Skeletal muscle satellite cell (primary cell): ENCODE data around the gene COL21A1.

Experiments used
- H3K27me3 ChIP-seq: 2 replicates; pipeline ENCODE4 v1.7.0; 2013; ENCODE audit warnings: low read length; ENCODE audit not compliant: control insufficient read depth, insufficient read depth
- H3K36me3 ChIP-seq: 2 replicates; pipeline ENCODE4 v1.7.0; 2013; ENCODE audit warnings: mild to moderate bottlenecking, control low read depth, low read length; ENCODE audit not compliant: insufficient read depth
- H3K4me1 ChIP-seq: 2 replicates; pipeline ENCODE4 v1.7.0; 2013; ENCODE audit warnings: low read length; ENCODE audit not compliant: control insufficient read depth, insufficient read depth
- H3K4me2 ChIP-seq: 2 replicates; pipeline ENCODE4 v1.7.0; 2013; ENCODE audit warnings: mild to moderate bottlenecking, low read length
- H3K4me3 ChIP-seq: 2 replicates; pipeline ENCODE4 v1.7.0; 2013; ENCODE audit warnings: low read length
- H3K9ac ChIP-seq: 2 replicates; pipeline ENCODE4 v1.7.0; 2013; ENCODE audit warnings: mild to moderate bottlenecking, low read depth, low read length, moderate library complexity
- H3K9me3 ChIP-seq: replicated peaks from 2 replicates; pipeline ENCODE4 v1.7.0; 2013; ENCODE audit warnings: mild to moderate bottlenecking, control low read depth, low read length

COL21A1 gene

GRCh38 chr6:56096946-56097621 lies 150.3 kb downstream of the COL21A1 start:
- Histone ChIP-seq H3K4me2 (no peak overlapping the region), H3K4me1 (peaks cover 17% of the 10 kb centered on the region), H3K9me3 (no peaks in the 10 kb centered on the region), H3K27me3 (no peaks in the 10 kb centered on the region), H3K9ac (no peak overlapping the region), H3K36me3 (no peaks in the 10 kb centered on the region), H3K4me3 (no peak overlapping the region)

GRCh38 chr6:56096541-56096940 lies 150.8 kb downstream of the COL21A1 start:
- Histone ChIP-seq H3K27me3 (no peaks in the 10 kb centered on the region), H3K9me3 (no peaks in the 10 kb centered on the region), H3K9ac (no peak overlapping the region), H3K36me3 (no peaks in the 10 kb centered on the region), H3K4me1 (peaks cover 16% of the 10 kb centered on the region), H3K4me3 (no peak overlapping the region), H3K4me2 (no peak overlapping the region)

GRCh38 chr6:56093776-56094175 lies 153.6 kb downstream of the COL21A1 start:
- no peak overlapping the region for H3K4me2 ChIP-seq
- no peak overlapping the region for H3K9ac ChIP-seq
- H3K9me3 ChIP-seq: no peaks in the 10 kb centered on the region
- no peaks in the 10 kb centered on the region for H3K27me3 ChIP-seq
- H3K4me3 ChIP-seq: no peak overlapping the region
- H3K36me3 ChIP-seq: no peaks in the 10 kb centered on the region
- H3K4me1 ChIP-seq: peaks cover 13% of the 10 kb centered on the region

GRCh38 chr6:56091159-56091869 lies 156.1 kb downstream of the COL21A1 start:
- Histone ChIP-seq H3K4me1 (peaks cover 13% of the 10 kb centered on the region), H3K9me3 (no peaks in the 10 kb centered on the region), H3K9ac (peak overlapping the region; percentile 69), H3K27me3 (no peaks in the 10 kb centered on the region), H3K4me2 (peak overlapping the region; percentile 74), H3K4me3 (peak overlapping the region; percentile 54), H3K36me3 (no peaks in the 10 kb centered on the region)

DNA sequence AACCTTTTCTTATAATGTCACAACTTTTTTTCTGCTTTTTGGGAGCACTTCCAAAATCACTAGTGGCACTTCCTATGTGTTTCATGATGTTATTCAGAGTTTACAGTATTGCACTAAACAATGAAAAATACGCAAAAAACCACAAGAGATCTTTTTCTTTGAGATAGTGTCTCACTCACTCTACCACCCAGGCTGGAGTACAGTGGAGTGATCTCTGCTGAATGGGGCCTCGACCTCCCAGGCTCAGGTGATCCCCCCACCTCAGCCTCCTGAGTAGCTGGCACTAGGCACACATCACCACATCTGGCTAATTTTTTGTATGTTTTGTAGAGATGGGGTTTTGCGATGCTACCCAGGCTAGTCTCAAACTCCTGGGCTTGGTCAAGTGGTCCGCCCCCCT lies 158.7 kb downstream of the COL21A1 start:
- Histone ChIP-seq H3K4me3 (no peak overlapping the region), H3K4me1 (peaks cover 13% of the 10 kb centered on the region)

GRCh38 chr6:56087421-56087820 lies 160.0 kb downstream of the COL21A1 start:
- H3K36me3 ChIP-seq: no peaks in the 10 kb centered on the region
- no peaks in the 10 kb centered on the region for H3K9me3 ChIP-seq
- H3K4me2 ChIP-seq: no peak overlapping the region
- no peak overlapping the region for H3K4me3 ChIP-seq
- peaks cover 13% of the 10 kb centered on the region for H3K4me1 ChIP-seq
- no peak overlapping the region for H3K9ac ChIP-seq
- no peaks in the 10 kb centered on the region for H3K27me3 ChIP-seq

More for the DNA sequence above, 158.7 kb downstream of the COL21A1 start:
- no peaks in the 10 kb centered on the region for H3K36me3 ChIP-seq
- H3K27me3 ChIP-seq: no peaks in the 10 kb centered on the region
- no peak overlapping the region for H3K9ac ChIP-seq
- no peak overlapping the region for H3K4me2 ChIP-seq
- H3K9me3 ChIP-seq: no peaks in the 10 kb centered on the region

- Histone ChIP-seq H3K9me3 (no peaks in the 10 kb centered on the region), H3K36me3 (no peaks in the 10 kb centered on the region), H3K4me2 (no peak overlapping the region), H3K4me3 (no peak overlapping the region), H3K9ac (no peak overlapping the region), H3K4me1 (peaks cover 2% of the 10 kb centered on the region), H3K27me3 (no peaks in the 10 kb centered on the region)
These were observed 167.4 kb downstream of the COL21A1 start for GRCh38 chr6:56079751-56080540.

DNA sequence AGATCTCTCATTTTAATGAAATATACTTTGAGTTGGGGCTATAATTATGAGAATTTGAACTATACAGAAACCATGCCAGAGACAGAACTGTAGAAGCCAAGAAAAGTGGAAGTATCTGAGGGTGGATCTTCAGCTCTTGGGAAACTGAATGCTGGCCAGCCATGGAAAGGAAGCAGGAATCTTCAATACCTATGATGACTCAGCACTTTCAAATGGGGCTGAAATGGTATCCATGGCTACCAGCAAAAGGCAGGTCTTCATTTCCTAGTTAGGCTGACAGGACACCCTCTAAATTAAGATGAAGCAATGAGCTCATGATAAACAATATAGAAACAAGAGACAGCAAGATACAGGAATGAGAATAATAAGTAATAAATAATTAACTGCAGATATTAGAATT lies 171.3 kb downstream of the COL21A1 start:
- H3K36me3 ChIP-seq: no peaks in the 10 kb centered on the region
- H3K4me2 ChIP-seq: no peak overlapping the region
- no peak overlapping the region for H3K4me3 ChIP-seq
- H3K4me1 ChIP-seq: peaks cover 20% of the 10 kb centered on the region
- no peak overlapping the region for H3K9ac ChIP-seq
- no peaks in the 10 kb centered on the region for H3K27me3 ChIP-seq
- no peaks in the 10 kb centered on the region for H3K9me3 ChIP-seq

GRCh38 chr6:56073761-56074160 lies 173.6 kb downstream of the COL21A1 start:
- H3K4me2 ChIP-seq: peak overlapping the region; percentile 62
- H3K4me1 ChIP-seq: peaks cover 18% of the 10 kb centered on the region
- no peak overlapping the region for H3K4me3 ChIP-seq
- H3K27me3 ChIP-seq: no peaks in the 10 kb centered on the region
- H3K36me3 ChIP-seq: no peaks in the 10 kb centered on the region
- H3K9me3 ChIP-seq: no peaks in the 10 kb centered on the region
- peak overlapping the region; percentile 4 for H3K9ac ChIP-seq

GRCh38 chr6:56073315-56073714 lies 174.1 kb downstream of the COL21A1 start:
- H3K4me1 ChIP-seq: peaks cover 18% of the 10 kb centered on the region
- peak overlapping the region; percentile 62 for H3K4me2 ChIP-seq
- H3K4me3 ChIP-seq: peak overlapping the region; percentile 32
- H3K9ac ChIP-seq: peak overlapping the region; percentile 19
- no peaks in the 10 kb centered on the region for H3K36me3 ChIP-seq
- no peaks in the 10 kb centered on the region for H3K27me3 ChIP-seq
- H3K9me3 ChIP-seq: no peaks in the 10 kb centered on the region

DNA sequence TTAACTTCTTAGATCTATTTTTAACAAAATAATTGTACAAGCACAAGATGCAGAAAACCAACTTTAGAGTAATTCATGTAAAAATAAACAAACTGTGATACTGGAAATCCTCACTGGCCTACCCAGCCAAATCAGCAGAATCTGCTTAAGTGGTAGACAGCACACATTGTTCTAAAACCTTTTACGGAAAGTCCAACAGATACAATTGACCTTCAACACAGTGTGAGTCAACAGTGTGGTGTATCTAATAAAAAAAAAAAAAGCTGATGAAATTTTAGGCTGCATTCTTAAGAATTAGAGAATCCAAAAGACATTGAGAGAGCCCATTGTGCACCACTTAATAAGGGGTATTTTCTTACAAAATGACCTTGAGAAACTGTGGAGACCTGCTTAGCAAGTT lies 174.5 kb downstream of the COL21A1 start:
- H3K9ac ChIP-seq: peak overlapping the region; percentile 19
- peak overlapping the region; percentile 32 for H3K4me3 ChIP-seq
- H3K4me2 ChIP-seq: peak overlapping the region; percentile 62
- H3K4me1 ChIP-seq: peaks cover 18% of the 10 kb centered on the region
- H3K9me3 ChIP-seq: no peaks in the 10 kb centered on the region
- no peaks in the 10 kb centered on the region for H3K36me3 ChIP-seq
- H3K27me3 ChIP-seq: no peaks in the 10 kb centered on the region
